MCF 10A (cell line): Measurements from ENCODE around the gene SEC22C. TPM values are rescaled to one million over a fixed set of nuclear protein-coding genes. Genes with fewer than 3 reads are reported as not detected.

Source experiments
- BruUV-seq: library from RNA; stranded (reverse); fragments of 400-500 nt; replicated peaks from 2 replicates; lab custom pipeline; 2021; lab: Mats Ljungman, UMichigan
- CTCF ChIA-PET: fragments of 300-600 bp; sonication (Branson Sonifier 250); formaldehyde crosslinking; extraction: SDS; loops from one replicate; lab custom pipeline; 2021; ENCODE audit warnings: antibody characterized with exemption, inconsistent platforms; lab: Yijun Ruan, JAX
- POLR2A ChIA-PET: fragments of 300-600, 350-650 bp; sonication (Branson Sonifier 250); formaldehyde crosslinking; extraction: SDS; loops from one replicate; lab custom pipeline; 2020; ENCODE audit warnings: antibody characterized with exemption, inconsistent platforms; lab: Yijun Ruan, JAX
- DNase-seq: peaks from one replicate; pipeline ENCODE4 v3.0.0-alpha.2; 2018; ENCODE audit not compliant: unreplicated experiment
- H3K27ac Mint-ChIP-seq: one replicate; pipeline ENCODE4 v1.8.0; 2022; ENCODE audit warnings: mild to moderate bottlenecking, low read depth, mixed read lengths; ENCODE audit not compliant: unreplicated experiment
- H3K27me3 Mint-ChIP-seq: one replicate; pipeline ENCODE4 v1.8.0; 2022; ENCODE audit warnings: mixed read lengths; ENCODE audit not compliant: insufficient read depth, unreplicated experiment
- H3K36me3 Mint-ChIP-seq: one replicate; pipeline ENCODE4 v1.8.0; 2022; ENCODE audit warnings: mild to moderate bottlenecking, moderate library complexity, mixed read lengths; ENCODE audit not compliant: insufficient read depth, unreplicated experiment
- H3K4me1 Mint-ChIP-seq: one replicate; pipeline ENCODE4 v1.8.0; 2022; ENCODE audit warnings: mixed read lengths; ENCODE audit not compliant: insufficient read depth, unreplicated experiment
- H3K4me3 Mint-ChIP-seq: one replicate; pipeline ENCODE4 v1.8.0; 2022; ENCODE audit warnings: mild to moderate bottlenecking, moderate library complexity, mixed read lengths; ENCODE audit not compliant: unreplicated experiment
- H3K9me3 Mint-ChIP-seq: one replicate; pipeline ENCODE4 v1.8.0; 2022; ENCODE audit warnings: mixed read lengths; ENCODE audit not compliant: unreplicated experiment
- intact Hi-C: fragments of 100-400 bp; cut with micrococcal nuclease; formaldehyde crosslinking; loops from 2 replicates; pipeline ENCODE4 v1.14.1; 2022
- total RNA-seq: library from RNA; stranded (reverse); gene quantifications from 2 replicates; pipeline ENCODE4 v1.2.3, GENCODE V29; 2022
- TF ChIP-seq, protein P1 (sequence below): fragments of 200-600 bp; IDR thresholded peaks from one replicate; pipeline ENCODE4 v1.8.0; 2022; ENCODE audit warnings: antibody characterized with exemption, mild to moderate bottlenecking; ENCODE audit not compliant: unreplicated experiment

Gene SEC22C
- total RNA-seq, 1 experiment from 2014 or later = 55.7 TPM

DNA sequence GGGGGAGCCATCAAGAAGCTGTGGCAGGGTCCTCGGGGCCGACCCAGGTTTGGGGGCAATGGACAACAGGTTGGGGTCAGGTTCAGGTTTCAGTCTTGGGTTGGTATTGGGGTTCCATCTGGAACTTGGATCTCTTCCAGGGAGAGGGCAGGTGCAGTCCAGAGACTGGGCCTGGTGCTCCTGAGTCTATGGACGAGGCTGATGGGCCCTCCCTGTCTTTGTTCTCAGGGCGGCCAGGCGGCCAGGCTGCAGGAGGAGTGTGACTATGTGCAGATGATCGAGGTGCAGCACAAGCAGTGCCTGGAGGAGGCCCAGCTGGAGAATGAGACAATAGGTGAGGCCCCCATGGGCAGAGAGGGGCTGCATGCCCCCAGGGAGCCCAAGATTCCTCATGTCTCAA is 68.2 kb downstream of the SEC22C start:
- no peak for DNase-seq
- no TSS peak for BruUV-seq
- CTCF ChIA-PET = interaction anchor here (0.6 to 1.1 kb wide), 3 partner anchors 11 to 73 kb away, joined by 3 read pairs; partner anchors contain the start of gene VIPR1
- H3K27me3 Mint-ChIP-seq = peaks cover 15% of the 10 kb centered on the region
- H3K4me1 Mint-ChIP-seq = peaks cover 23% of the 10 kb centered on the region
- H3K27ac Mint-ChIP-seq = no peak overlapping the region
- H3K36me3 Mint-ChIP-seq = no peaks in the 10 kb centered on the region
- TF ChIP-seq, protein P1, sequence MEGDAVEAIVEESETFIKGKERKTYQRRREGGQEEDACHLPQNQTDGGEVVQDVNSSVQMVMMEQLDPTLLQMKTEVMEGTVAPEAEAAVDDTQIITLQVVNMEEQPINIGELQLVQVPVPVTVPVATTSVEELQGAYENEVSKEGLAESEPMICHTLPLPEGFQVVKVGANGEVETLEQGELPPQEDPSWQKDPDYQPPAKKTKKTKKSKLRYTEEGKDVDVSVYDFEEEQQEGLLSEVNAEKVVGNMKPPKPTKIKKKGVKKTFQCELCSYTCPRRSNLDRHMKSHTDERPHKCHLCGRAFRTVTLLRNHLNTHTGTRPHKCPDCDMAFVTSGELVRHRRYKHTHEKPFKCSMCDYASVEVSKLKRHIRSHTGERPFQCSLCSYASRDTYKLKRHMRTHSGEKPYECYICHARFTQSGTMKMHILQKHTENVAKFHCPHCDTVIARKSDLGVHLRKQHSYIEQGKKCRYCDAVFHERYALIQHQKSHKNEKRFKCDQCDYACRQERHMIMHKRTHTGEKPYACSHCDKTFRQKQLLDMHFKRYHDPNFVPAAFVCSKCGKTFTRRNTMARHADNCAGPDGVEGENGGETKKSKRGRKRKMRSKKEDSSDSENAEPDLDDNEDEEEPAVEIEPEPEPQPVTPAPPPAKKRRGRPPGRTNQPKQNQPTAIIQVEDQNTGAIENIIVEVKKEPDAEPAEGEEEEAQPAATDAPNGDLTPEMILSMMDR = no peak
- no peaks in the 10 kb centered on the region for H3K9me3 Mint-ChIP-seq
- no peak overlapping the region for H3K4me3 Mint-ChIP-seq
- POLR2A ChIA-PET = interaction anchor here (2.2 kb wide), 1 partner anchor 11 kb away, joined by 5 read pairs; the partner anchor contains the start of gene VIPR1
- intact Hi-C loops = no loop called here

DNA sequence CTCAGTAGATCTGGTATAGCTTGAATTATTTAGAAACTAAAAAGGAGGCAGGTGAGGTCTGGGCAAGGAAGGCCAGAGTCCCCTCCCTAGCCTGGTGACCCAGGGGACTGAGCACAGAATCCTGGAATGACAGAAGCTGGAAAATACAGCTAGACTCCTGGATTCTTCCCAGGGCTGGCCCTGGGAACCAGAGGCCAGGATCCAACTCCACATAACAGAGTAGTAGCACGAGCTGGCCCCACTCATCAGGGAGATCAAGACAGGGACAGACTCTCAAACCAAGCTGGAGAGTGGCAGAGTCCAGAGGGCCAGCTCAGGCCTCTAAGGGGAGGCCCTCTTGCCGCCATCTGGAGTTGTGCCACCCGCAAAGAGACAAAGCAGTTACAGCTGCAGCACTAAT is 68.6 kb downstream of the SEC22C start:
- TF ChIP-seq, protein P1 = no peak
- intact Hi-C loops = no loop called here
- Mint-ChIP-seq H3K27me3 (peaks cover 19% of the 10 kb centered on the region), H3K4me3 (no peak overlapping the region), H3K4me1 (peaks cover 23% of the 10 kb centered on the region), H3K36me3 (no peaks in the 10 kb centered on the region), H3K27ac (no peak overlapping the region), H3K9me3 (no peaks in the 10 kb centered on the region)
- no TSS peak for BruUV-seq
- CTCF ChIA-PET = interaction anchor here (0.6 to 1.1 kb wide), 3 partner anchors 11 to 282 kb away, joined by 3 read pairs; partner anchors contain the start of gene VIPR1
- POLR2A ChIA-PET = interaction anchor here (0.6 to 2.2 kb wide), 2 partner anchors 11 to 53 kb away, joined by 3 to 5 read pairs; partner anchors contain the start of gene VIPR1
- no peak for DNase-seq

DNA sequence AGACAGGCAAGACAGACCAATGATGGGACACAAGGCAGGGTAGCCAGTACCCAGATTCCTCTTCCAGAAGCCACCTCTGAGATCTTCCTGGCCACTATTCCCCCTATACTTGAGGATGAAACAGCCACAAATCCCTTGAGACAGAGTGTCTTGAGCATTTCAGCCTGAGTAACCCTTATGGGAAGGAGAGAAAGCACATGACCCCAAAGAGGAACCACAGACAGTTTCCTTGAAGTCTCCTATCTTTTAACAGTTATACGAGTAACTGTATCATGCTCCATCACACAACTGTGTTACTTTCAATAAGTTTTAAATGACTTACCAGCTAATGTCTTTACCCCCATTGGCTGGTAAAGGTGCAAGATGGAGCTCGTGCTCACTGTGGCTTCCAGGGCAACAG is 70.0 kb downstream of the SEC22C start:
- H3K36me3 Mint-ChIP-seq = no peaks in the 10 kb centered on the region
- DNase-seq = no peak
- H3K4me1 Mint-ChIP-seq = peaks cover 23% of the 10 kb centered on the region
- peaks cover 19% of the 10 kb centered on the region for H3K27me3 Mint-ChIP-seq
- no peak overlapping the region for H3K4me3 Mint-ChIP-seq
- no peak overlapping the region for H3K27ac Mint-ChIP-seq
- TF ChIP-seq, protein P1 = no peak
- H3K9me3 Mint-ChIP-seq = no peaks in the 10 kb centered on the region
- intact Hi-C loops = no loop called here
- ChIA-PET POLR2A (no interaction called here), CTCF (interaction anchor here (0.8 to 1.4 kb wide), 3 partner anchors 10 to 68 kb away, joined by 3 to 4 read pairs (median 3); no protein-coding TSS in a partner anchor)
- no TSS peak for BruUV-seq

DNA sequence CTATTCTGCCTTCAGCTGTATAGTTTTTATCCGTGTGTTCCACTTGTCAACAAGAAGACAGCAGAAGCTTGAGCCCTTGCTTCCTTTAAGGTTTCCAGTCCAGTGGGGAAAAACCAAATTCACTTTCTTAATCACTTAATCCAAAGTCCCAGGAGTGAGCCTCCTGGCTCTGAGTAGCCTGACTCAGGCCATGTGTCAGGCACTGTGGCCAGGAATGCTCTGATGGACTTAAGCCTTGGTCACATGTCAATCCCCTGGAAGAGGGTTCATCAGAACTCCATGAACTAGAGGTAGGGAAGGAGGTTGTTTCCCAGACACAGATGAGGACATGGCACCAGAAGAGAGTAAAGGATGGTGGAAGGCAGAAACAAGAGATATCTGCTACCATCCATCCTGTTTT is 70.6 kb downstream of the SEC22C start:
- ChIA-PET CTCF (interaction anchor here (0.9 to 1.4 kb wide), 3 partner anchors 9 to 36 kb away, joined by 3 to 8 read pairs (median 3); no protein-coding TSS in a partner anchor), POLR2A (no interaction called here)
- intact Hi-C loops = no loop called here
- TF ChIP-seq, protein P1 = no peak
- Mint-ChIP-seq H3K36me3 (no peaks in the 10 kb centered on the region), H3K4me3 (no peak overlapping the region), H3K27me3 (peaks cover 19% of the 10 kb centered on the region), H3K9me3 (no peaks in the 10 kb centered on the region), H3K4me1 (peaks cover 20% of the 10 kb centered on the region), H3K27ac (no peak overlapping the region)
- DNase-seq = no peak
- no TSS peak for BruUV-seq
